Femur (tissue), 1 donor: ENCODE data around the gene STEAP1.

Experiments used
- DNase-seq: peaks from one replicate; pipeline ENCODE4 v3.0.0-alpha.2; 2017

STEAP1 gene

GRCh38 chr7:90213521-90213920, 59.3 kb downstream of the STEAP1 start:
- DNase-seq = no peak
